ENCODE measurements around the gene LYZL1.

LYZL1 gene

GRCh38 chr10:29257784-29258135 is 31.1 kb upstream of the LYZL1 start:
- DNase-seq (ENCODE audit: low read depth) = no peak
- TF ChIP-seq, protein P1, sequence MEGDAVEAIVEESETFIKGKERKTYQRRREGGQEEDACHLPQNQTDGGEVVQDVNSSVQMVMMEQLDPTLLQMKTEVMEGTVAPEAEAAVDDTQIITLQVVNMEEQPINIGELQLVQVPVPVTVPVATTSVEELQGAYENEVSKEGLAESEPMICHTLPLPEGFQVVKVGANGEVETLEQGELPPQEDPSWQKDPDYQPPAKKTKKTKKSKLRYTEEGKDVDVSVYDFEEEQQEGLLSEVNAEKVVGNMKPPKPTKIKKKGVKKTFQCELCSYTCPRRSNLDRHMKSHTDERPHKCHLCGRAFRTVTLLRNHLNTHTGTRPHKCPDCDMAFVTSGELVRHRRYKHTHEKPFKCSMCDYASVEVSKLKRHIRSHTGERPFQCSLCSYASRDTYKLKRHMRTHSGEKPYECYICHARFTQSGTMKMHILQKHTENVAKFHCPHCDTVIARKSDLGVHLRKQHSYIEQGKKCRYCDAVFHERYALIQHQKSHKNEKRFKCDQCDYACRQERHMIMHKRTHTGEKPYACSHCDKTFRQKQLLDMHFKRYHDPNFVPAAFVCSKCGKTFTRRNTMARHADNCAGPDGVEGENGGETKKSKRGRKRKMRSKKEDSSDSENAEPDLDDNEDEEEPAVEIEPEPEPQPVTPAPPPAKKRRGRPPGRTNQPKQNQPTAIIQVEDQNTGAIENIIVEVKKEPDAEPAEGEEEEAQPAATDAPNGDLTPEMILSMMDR (IDR thresholded peaks at IDR 0.05; ENCODE audit: low read depth, low read length, missing control alignments) = no peak
- H3K4me3 ChIP-seq (ENCODE audit: low read depth, low read length) = no peak overlapping the region
- in situ Hi-C loops (cut with HindIII; ENCODE audit: low sequenced_read_pairs) = no loop called here

- DNase-seq (ENCODE audit: low read depth) = no peak
- TF ChIP-seq, protein P1 (IDR thresholded peaks at IDR 0.05; ENCODE audit: low read depth, low read length, missing control alignments) = no peak
- no peak overlapping the region for H3K4me3 ChIP-seq (ENCODE audit: low read depth, low read length)
- in situ Hi-C loops (cut with HindIII; ENCODE audit: low sequenced_read_pairs) = no loop called here
Measured at GRCh38 chr10:29259498-29259897, 29.4 kb upstream of the LYZL1 start.

- in situ Hi-C loops (cut with HindIII; ENCODE audit: low sequenced_read_pairs) = no loop called here
- no peak overlapping the region for H3K4me3 ChIP-seq (ENCODE audit: low read depth, low read length)
- DNase-seq (ENCODE audit: low read depth) = no peak
- TF ChIP-seq, protein P1 (IDR thresholded peaks at IDR 0.05; ENCODE audit: low read depth, low read length, missing control alignments) = no peak
Measured at GRCh38 chr10:29263506-29263905, 25.4 kb upstream of the LYZL1 start.

DNA sequence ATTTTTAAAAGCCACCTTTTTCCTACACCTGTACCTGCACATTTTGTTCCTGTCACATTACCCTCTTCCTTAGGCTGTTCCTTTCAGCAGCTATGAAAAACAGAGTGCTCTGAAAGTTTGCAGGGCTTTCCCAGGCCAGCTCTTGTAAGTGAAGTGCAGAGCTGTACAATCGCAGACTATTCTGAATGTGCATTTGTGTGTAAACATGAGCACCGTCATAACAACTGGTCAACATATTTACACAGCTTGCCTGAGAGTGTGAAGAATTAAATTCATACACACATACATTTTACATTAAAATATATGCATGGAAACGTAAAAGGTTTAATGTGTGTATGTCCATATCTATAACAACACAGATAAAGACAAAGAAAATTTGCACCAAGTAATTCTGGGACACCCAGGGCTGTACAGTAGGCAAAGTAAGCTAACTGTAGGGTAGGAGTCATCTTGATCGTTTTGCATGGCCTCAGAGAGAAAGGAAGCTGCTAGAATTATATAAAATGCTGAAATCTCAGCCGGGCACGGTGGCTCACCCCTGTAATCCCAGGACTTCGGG is 23.6 kb upstream of the LYZL1 start:
- DNase-seq (ENCODE audit: low read depth) = no peak
- TF ChIP-seq, protein P1 (IDR thresholded peaks at IDR 0.05; ENCODE audit: low read depth, low read length, missing control alignments) = no peak
- in situ Hi-C loops (cut with HindIII; ENCODE audit: low sequenced_read_pairs) = no loop called here
- no peak overlapping the region for H3K4me3 ChIP-seq (ENCODE audit: low read depth, low read length)

- TF ChIP-seq, protein P1 (IDR thresholded peaks at IDR 0.05; ENCODE audit: low read depth, low read length, missing control alignments) = no peak
- in situ Hi-C loops (cut with HindIII; ENCODE audit: low sequenced_read_pairs) = no loop called here
- H3K4me3 ChIP-seq (ENCODE audit: low read depth, low read length) = no peak overlapping the region
- DNase-seq (ENCODE audit: low read depth) = peak; percentile 65
Measured at GRCh38 chr10:29266641-29267040, 22.2 kb upstream of the LYZL1 start.

- in situ Hi-C loops (cut with HindIII; ENCODE audit: low sequenced_read_pairs) = no loop called here
- DNase-seq (ENCODE audit: low read depth) = no peak
- H3K4me3 ChIP-seq (ENCODE audit: low read depth, low read length) = no peak overlapping the region
- TF ChIP-seq, protein P1 (IDR thresholded peaks at IDR 0.05; ENCODE audit: low read depth, low read length, missing control alignments) = no peak
Measured at GRCh38 chr10:29268011-29268410, 20.9 kb upstream of the LYZL1 start.

GRCh38 chr10:29269486-29269885 is 19.4 kb upstream of the LYZL1 start:
- H3K4me3 ChIP-seq (ENCODE audit: low read depth, low read length) = no peak overlapping the region
- TF ChIP-seq, protein P1 (IDR thresholded peaks at IDR 0.05; ENCODE audit: low read depth, low read length, missing control alignments) = no peak
- no peak for DNase-seq (ENCODE audit: low read depth)
- in situ Hi-C loops (cut with HindIII; ENCODE audit: low sequenced_read_pairs) = no loop called here
